ENCODE measurements around the gene KDM2B.
"Not testable (repeated sequence)": the region's sequence is repeated elsewhere in the genome, so short reads cannot be mapped to it uniquely, and the experiment has no call there.

KDM2B gene

GRCh38 chr12:121603581-121603980, 22.8 kb upstream of the KDM2B start:
- H3K9me3 Mint-ChIP-seq: no peaks in the 10 kb centered on the region
- no peak overlapping the region for H3K4me3 Mint-ChIP-seq
- peaks cover 10% of the 10 kb centered on the region for H3K27me3 Mint-ChIP-seq
- CTCF ChIA-PET: no interaction called here
- H3K4me1 Mint-ChIP-seq: peaks cover 6% of the 10 kb centered on the region
- DNase-seq: no peak
- peaks cover 5% of the 10 kb centered on the region for H3K36me3 Mint-ChIP-seq
- no peak overlapping the region for H3K27ac Mint-ChIP-seq

- Mint-ChIP-seq H3K27ac (no peak overlapping the region), H3K27me3 (peaks cover 10% of the 10 kb centered on the region), H3K36me3 (peaks cover 5% of the 10 kb centered on the region), H3K4me1 (peaks cover 8% of the 10 kb centered on the region), H3K9me3 (no peaks in the 10 kb centered on the region), H3K4me3 (no peak overlapping the region)
- DNase-seq: no peak
- CTCF ChIA-PET: no interaction called here
Observed at GRCh38 chr12:121602766-121603165, 21.9 kb upstream of the KDM2B start.

GRCh38 chr12:121600702-121601336, 20.0 kb upstream of the KDM2B start:
- H3K4me1 Mint-ChIP-seq: peaks cover 8% of the 10 kb centered on the region
- H3K36me3 Mint-ChIP-seq: peaks cover 13% of the 10 kb centered on the region
- H3K27me3 Mint-ChIP-seq: peaks cover 4% of the 10 kb centered on the region
- DNase-seq: no peak
- no peaks in the 10 kb centered on the region for H3K9me3 Mint-ChIP-seq
- no peak overlapping the region for H3K4me3 Mint-ChIP-seq
- no peak overlapping the region for H3K27ac Mint-ChIP-seq
- CTCF ChIA-PET: interaction anchor here (0.9 to 1.0 kb wide), 3 partner anchors 10 to 23 kb away, joined by 3 read pairs; no protein-coding TSS in a partner anchor

GRCh38 chr12:121596526-121596925, 15.7 kb upstream of the KDM2B start:
- no peaks in the 10 kb centered on the region for H3K27me3 Mint-ChIP-seq
- CTCF ChIA-PET: interaction anchor here (0.5 kb wide), 1 partner anchor 219 kb away, joined by 3 read pairs; no protein-coding TSS in a partner anchor
- peaks cover 24% of the 10 kb centered on the region for H3K4me1 Mint-ChIP-seq
- no peaks in the 10 kb centered on the region for H3K9me3 Mint-ChIP-seq
- no peak for DNase-seq
- no peak overlapping the region for H3K4me3 Mint-ChIP-seq
- no peak overlapping the region for H3K27ac Mint-ChIP-seq
- peaks cover 30% of the 10 kb centered on the region for H3K36me3 Mint-ChIP-seq

- DNase-seq: no peak
- CTCF ChIA-PET: no interaction called here
- Mint-ChIP-seq H3K4me1 (peaks cover 33% of the 10 kb centered on the region), H3K27me3 (no peaks in the 10 kb centered on the region), H3K4me3 (no peak overlapping the region), H3K36me3 (peaks cover 33% of the 10 kb centered on the region), H3K9me3 (no peaks in the 10 kb centered on the region), H3K27ac (no peak overlapping the region)
Observed at GRCh38 chr12:121595520-121595919, 14.7 kb upstream of the KDM2B start.

GRCh38 chr12:121592320-121592719, 11.5 kb upstream of the KDM2B start:
- CTCF ChIA-PET: interaction anchor here (1.7 kb wide), 1 partner anchor 13 kb away, joined by 3 read pairs; no protein-coding TSS in a partner anchor
- Mint-ChIP-seq H3K9me3 (no peaks in the 10 kb centered on the region), H3K4me1 (peaks cover 38% of the 10 kb centered on the region), H3K27me3 (no peaks in the 10 kb centered on the region), H3K36me3 (peaks cover 32% of the 10 kb centered on the region), H3K4me3 (no peak overlapping the region), H3K27ac (peak overlapping the region; percentile 35)
- no peak for DNase-seq

- peaks cover 45% of the 10 kb centered on the region for H3K4me1 Mint-ChIP-seq
- H3K4me3 Mint-ChIP-seq: peak overlapping the region; percentile 75
- H3K9me3 Mint-ChIP-seq: no peaks in the 10 kb centered on the region
- DNase-seq: peak; percentile 75
- CTCF ChIA-PET: interaction anchor here (0.7 to 2.4 kb wide), 5 partner anchors 9 to 35 kb away, joined by 3 to 7 read pairs (median 3); partner anchors contain the start of gene KDM2B
- H3K27ac Mint-ChIP-seq: peak overlapping the region; percentile 100
- H3K36me3 Mint-ChIP-seq: peaks cover 30% of the 10 kb centered on the region
- no peaks in the 10 kb centered on the region for H3K27me3 Mint-ChIP-seq
Observed at GRCh38 chr12:121590476-121591143, 9.8 kb upstream of the KDM2B start.

- not testable (repeated sequence) for H3K27ac Mint-ChIP-seq, DNase-seq, H3K27me3 Mint-ChIP-seq, H3K9me3 Mint-ChIP-seq, H3K4me3 Mint-ChIP-seq
- CTCF ChIA-PET: interaction anchor here (1.0 to 1.1 kb wide), 2 partner anchors 32 to 192 kb away, joined by 3 to 4 read pairs; no protein-coding TSS in a partner anchor
- peaks cover 50% of the 10 kb centered on the region for H3K4me1 Mint-ChIP-seq
- H3K36me3 Mint-ChIP-seq: peaks cover 19% of the 10 kb centered on the region
Observed at GRCh38 chr12:121584885-121585284, 4.1 kb upstream of the KDM2B start.

GRCh38 chr12:121583334-121583661, 2.5 kb upstream of the KDM2B start:
- Mint-ChIP-seq H3K4me3 (peak overlapping the region; percentile 84), H3K36me3 (peaks cover 18% of the 10 kb centered on the region), H3K4me1 (peaks cover 46% of the 10 kb centered on the region)
- DNase-seq, H3K27ac Mint-ChIP-seq, H3K9me3 Mint-ChIP-seq, H3K27me3 Mint-ChIP-seq: not testable (repeated sequence)
- CTCF ChIA-PET: interaction anchor here (2.2 to 2.8 kb wide), 2 partner anchors 43 to 86 kb away, joined by 8 to 10 read pairs; partner anchors contain the start of genes MORN3 and ORAI1

GRCh38 chr12:121582583-121583333, 1.9 kb upstream of the KDM2B start:
- Mint-ChIP-seq H3K4me1 (peaks cover 50% of the 10 kb centered on the region), H3K27me3 (no peaks in the 10 kb centered on the region), H3K9me3 (no peaks in the 10 kb centered on the region), H3K36me3 (peaks cover 18% of the 10 kb centered on the region), H3K4me3 (peak overlapping the region; percentile 84), H3K27ac (peak overlapping the region; percentile 62)
- no peak for DNase-seq
- CTCF ChIA-PET: interaction anchor here (2.2 to 2.8 kb wide), 2 partner anchors 44 to 87 kb away, joined by 8 to 10 read pairs; partner anchors contain the start of genes MORN3 and ORAI1

- Mint-ChIP-seq H3K27ac (peak overlapping the region; percentile 100), H3K27me3 (no peaks in the 10 kb centered on the region), H3K9me3 (no peaks in the 10 kb centered on the region), H3K4me1 (peaks cover 56% of the 10 kb centered on the region), H3K36me3 (peaks cover 20% of the 10 kb centered on the region), H3K4me3 (peak overlapping the region; percentile 84)
- no peak for DNase-seq
- CTCF ChIA-PET: interaction anchor here (1.1 to 2.8 kb wide), 6 partner anchors 9 to 94 kb away, joined by 3 to 10 read pairs (median 7); partner anchors contain the start of genes MORN3 and ORAI1
Observed at GRCh38 chr12:121581686-121582429, 1.0 kb upstream of the KDM2B start.

- peak; percentile 89 for DNase-seq
- H3K27me3 Mint-ChIP-seq: no peaks in the 10 kb centered on the region
- H3K27ac Mint-ChIP-seq: peak overlapping the region; percentile 100
- peaks cover 26% of the 10 kb centered on the region for H3K36me3 Mint-ChIP-seq
- H3K4me1 Mint-ChIP-seq: peaks cover 60% of the 10 kb centered on the region
- H3K9me3 Mint-ChIP-seq: no peaks in the 10 kb centered on the region
- CTCF ChIA-PET: interaction anchor here (0.7 to 2.1 kb wide), 6 partner anchors 10 to 83 kb away, joined by 3 to 11 read pairs (median 4); partner anchors contain the start of gene ORAI1
- H3K4me3 Mint-ChIP-seq: peak overlapping the region; percentile 84
Observed at GRCh38 chr12:121579981-121580868, 598 bp downstream of the KDM2B start.

Data from activated naive CD4-positive, alpha-beta T cell treated with anti-CD3 and anti-CD28 coated beads, Interleukin-2, amount 10 ng/mL, durations not matched to agents 7 days and 5 days (primary cell).